H54 (cell line): ENCODE measurements around the gene PMPCA.

Experiments
- DNase-seq: peaks from one replicate; pipeline ENCODE4 v3.0.0; 2011; ENCODE audit warnings: low spot score, mixed read lengths; ENCODE audit not compliant: insufficient read length
- FAIRE-seq: peaks from 3 replicates; lab custom pipeline; 2011; peaks lifted over from hg19 to GRCh38; lab: Jason Lieb, UNC
- POLR2A ChIP-seq: IDR thresholded peaks from 2 replicates; pipeline ENCODE4 v1.6.1; 2011; ENCODE audit warnings: low read depth, mild to moderate bottlenecking, low read length

Gene PMPCA

DNA sequence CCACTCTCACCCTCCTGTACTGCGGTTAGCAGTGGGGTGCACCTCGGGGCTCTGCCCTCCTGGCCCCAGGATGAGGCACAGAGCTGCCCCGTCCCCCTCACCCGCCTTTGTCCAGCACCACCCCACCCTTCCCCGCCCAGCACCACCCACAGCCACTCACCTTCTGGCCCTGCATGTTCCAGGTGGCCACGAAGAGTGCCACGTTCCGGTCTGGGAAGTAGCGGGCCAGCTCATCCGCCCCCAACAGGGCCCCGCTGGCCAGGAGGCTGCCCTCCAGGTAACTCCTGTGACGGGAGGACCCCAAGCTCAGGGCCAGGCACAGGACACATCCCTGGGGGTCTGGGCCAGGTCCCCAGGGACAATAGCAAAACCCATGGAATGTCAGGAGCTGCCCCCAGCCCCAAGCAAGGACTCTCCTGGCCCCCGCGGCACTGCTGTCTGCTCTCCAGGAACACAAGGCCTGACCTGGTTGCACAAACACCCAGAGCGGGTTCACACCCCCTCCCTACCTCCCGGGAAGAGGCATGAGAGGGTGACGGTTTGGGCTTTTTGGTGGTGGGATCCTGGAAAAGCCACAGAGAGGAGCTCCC is 24.2 kb downstream of the PMPCA start:
- FAIRE-seq (no peak), DNase-seq (no peak)
- TF ChIP-seq POLR2A = no peak

GRCh38 chr9:136436055-136436634 is 25.7 kb downstream of the PMPCA start:
- TF ChIP-seq POLR2A = no peak
- no peak for DNase-seq
- FAIRE-seq = no peak

DNA sequence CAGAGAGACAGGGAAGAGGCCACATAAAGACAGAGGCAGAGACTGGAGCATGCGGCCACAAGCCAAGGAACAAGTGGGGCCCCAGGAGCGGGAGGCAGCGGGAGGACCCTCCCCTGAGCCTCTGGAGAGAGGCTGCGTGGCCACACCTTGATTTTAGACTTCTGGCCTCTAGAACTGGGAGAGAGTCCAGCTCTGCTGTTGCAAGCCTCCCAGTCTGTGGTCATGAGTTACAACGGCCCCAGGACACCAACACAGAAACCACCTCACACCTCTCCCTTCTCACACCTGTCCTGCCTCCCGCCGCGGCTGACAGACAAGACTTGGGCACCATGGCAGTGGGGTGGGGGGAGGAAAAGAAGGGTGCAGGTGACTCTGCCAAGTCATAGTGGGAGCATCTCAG is 27.0 kb downstream of the PMPCA start:
- DNase-seq = no peak

GRCh38 chr9:136437839-136438547 is 27.5 kb downstream of the PMPCA start:
- FAIRE-seq (no peak), DNase-seq (no peak)
- no peak for TF ChIP-seq POLR2A

More for the DNA sequence above, 27.0 kb downstream of the PMPCA start:
- TF ChIP-seq POLR2A = no peak
- no peak for FAIRE-seq

GRCh38 chr9:136438548-136439480 is 28.4 kb downstream of the PMPCA start:
- DNase-seq = peak; percentile 84
- peak; percentile 41; the same call in 1 of the 2 replicates for TF ChIP-seq POLR2A
- FAIRE-seq = no peak

DNA sequence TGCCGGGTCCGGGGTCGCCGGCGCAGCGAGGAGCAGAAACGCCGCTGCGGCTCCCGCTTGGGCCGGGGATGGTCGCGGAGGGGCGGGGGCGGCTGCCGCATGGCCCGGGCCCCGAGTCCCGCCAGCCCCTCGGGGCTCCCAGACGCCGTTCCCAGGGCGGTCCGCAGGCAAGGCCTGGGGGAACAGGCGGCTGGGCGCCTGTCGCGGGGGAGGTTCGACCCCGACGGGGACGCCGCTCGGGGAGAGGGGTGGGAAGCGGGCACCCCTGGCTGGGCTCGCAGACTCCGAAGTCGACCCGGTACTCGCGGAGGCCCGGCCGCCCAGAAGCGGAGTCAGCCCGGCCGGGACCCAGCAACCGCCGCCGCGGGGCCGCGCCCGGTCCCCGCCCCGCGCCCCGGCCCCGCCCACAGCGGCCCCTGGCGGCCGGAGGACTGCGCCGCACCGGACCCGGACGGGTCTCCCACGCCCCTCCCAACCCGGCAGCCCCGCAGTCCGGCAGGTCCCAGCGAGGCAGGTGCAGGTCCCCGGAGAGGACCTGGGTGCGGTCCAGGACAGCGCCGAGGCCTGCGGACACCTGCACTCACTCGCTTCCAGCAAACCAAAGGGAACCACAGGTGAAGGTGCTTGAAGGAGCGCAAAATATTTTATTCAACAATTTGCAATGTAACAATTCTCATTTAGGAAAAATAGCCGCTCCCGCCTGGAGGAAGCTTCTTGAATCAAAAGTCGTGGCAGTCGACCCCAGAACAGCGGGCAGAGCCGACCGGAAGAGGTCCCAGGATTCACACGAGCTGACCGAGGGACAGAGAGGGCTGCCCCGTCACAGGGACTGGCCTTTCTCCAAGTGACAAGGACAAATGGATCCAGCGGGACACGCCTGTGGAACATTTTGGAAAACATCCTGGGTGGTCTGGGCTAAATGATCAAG is 29.3 kb downstream of the PMPCA start, which contains the start of gene INPP5E:
INPP5E (minus strand) TSS at position 365 of the 928 bp plus-strand sequence. CDS start 426 bp downstream, outside the sequence.
- peak; percentile 71 for TF ChIP-seq POLR2A
- FAIRE-seq (no peak), DNase-seq (peak; percentile 98)

DNA sequence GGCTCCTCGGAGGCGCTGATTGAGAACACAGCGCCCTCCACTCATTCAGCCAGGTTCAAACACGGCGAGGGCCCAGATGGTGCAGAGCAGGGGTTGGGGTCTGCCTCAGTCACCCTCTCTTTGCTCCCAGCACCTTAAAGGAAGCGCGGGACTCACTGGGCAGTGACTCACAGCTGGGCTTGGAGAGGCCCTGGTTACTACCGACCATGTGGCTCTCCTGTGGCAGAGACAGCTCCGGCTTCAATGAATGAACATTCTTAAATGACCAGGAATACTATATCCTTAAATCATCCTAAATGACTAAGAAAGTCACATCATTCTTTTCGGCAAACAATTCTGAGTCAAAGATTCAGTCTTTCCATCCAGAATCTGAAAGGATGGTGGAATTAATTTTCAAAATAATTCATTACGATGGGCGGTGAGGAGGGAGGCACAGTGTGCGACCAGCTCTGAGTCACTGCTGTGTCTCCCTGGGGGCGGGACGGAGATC is 30.8 kb downstream of the PMPCA start:
- no peak for TF ChIP-seq POLR2A
- DNase-seq = peak; percentile 78
- no peak for FAIRE-seq

DNA sequence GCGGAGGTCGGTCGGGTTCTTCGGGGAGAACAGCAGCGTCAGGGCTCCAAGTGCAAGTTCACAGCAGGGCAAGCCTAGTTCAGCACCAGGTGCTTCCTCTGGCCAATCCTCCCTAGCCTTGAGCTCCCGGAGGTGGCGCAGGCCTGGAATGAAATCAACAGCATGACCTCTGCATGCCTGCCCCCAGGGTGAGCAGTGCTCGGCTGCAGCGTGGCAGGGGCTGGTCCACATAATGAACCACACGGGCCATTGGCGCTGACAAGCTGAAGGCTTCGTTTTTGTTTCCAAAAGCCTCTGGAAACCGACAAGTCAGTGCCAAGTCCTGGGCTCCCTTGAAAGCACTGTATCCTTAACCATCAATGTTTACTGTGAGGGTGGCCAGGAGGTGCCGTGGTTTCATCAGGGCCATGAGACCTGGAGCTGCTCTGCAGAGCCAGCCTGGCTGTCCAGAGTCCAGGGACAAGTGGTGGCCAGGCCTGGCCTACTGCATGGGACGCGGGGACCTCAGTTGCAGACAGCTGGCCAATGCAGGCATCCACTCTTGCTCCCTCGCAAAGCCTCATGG is 31.3 kb downstream of the PMPCA start:
- FAIRE-seq = no peak
- DNase-seq = peak; percentile 52
- no peak for TF ChIP-seq POLR2A

GRCh38 chr9:136442265-136442664 is 31.8 kb downstream of the PMPCA start:
- FAIRE-seq = no peak

DNA sequence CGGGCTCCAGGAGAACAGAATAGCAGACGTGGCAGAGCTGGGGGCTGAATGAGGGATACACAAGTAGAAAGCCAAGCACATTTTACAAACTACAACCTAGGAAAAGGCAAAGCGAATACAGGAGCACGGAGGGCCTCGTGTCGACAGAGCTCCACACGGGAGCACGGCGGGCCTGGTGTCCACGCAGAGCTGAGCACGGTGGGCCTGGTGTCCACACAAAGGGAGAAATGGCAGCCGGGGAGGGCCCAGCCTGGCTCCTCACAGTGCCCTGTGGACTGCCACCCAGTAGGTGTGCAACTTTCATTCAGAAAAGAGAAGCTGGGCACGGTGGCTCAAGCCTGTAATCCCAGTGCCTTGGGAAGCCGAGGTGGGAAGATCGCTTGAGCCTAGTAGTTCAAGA is 32.6 kb downstream of the PMPCA start:
- FAIRE-seq (no peak), DNase-seq (no peak)
- TF ChIP-seq POLR2A = no peak

More at GRCh38 chr9:136442265-136442664, 31.8 kb downstream of the PMPCA start:
- TF ChIP-seq POLR2A = no peak
- DNase-seq = no peak

GRCh38 chr9:136443687-136444086 is 33.2 kb downstream of the PMPCA start:
- DNase-seq (no peak), FAIRE-seq (no peak)
- no peak for TF ChIP-seq POLR2A

GRCh38 chr9:136444102-136444501 is 33.6 kb downstream of the PMPCA start:
- TF ChIP-seq POLR2A = no peak
- FAIRE-seq (no peak), DNase-seq (no peak)
